SU-DHL-6 (cell line): ENCODE data around the gene NOC2L.

Experiments used
- H2AFZ ChIP-seq: fragments of 200-600 bp; sonication (generic); 2 replicates; pipeline ENCODE4 v1.6.1; 2014; ENCODE audit warnings: low read depth, mild to moderate bottlenecking, moderate library complexity, mixed read lengths, antibody characterized with exemption, low read length; ENCODE audit not compliant: severe bottlenecking
- H3F3A ChIP-seq: fragments of 200-600 bp; shearing (Covaris generic); 2 replicates; pipeline ENCODE4 v1.6.0; 2016; ENCODE audit warnings: antibody characterized with exemption, mild to moderate bottlenecking; ENCODE audit not compliant: insufficient read depth
- H3K27ac ChIP-seq: fragments of 200-600 bp; sonication (generic); 2 replicates; pipeline ENCODE4 v1.5.1; 2016; ENCODE audit warnings: low read depth, mild to moderate bottlenecking, low read length, moderate library complexity, mixed read lengths
- H3K27me3 ChIP-seq: fragments of 200-600 bp; sonication (generic), shearing (Covaris generic); 2 replicates; pipeline ENCODE4 v1.6.0; 2014; ENCODE audit warnings: mild to moderate bottlenecking, low read length
- H3K36me3 ChIP-seq: fragments of 200-600 bp; sonication (generic); 2 replicates; pipeline ENCODE4 v1.6.1; 2014; ENCODE audit warnings: mild to moderate bottlenecking, low read length, mixed read lengths
- H3K4me2 ChIP-seq: fragments of 300-600, 200-600 bp; shearing (Covaris generic), sonication (generic); 2 replicates; pipeline ENCODE4 v1.6.0; 2014; ENCODE audit warnings: low read length, low read depth, mild to moderate bottlenecking; ENCODE audit not compliant: poor library complexity, severe bottlenecking
- H3K4me3 ChIP-seq: fragments of 200-600 bp; sonication (generic); 2 replicates; pipeline ENCODE4 v1.5.1; 2014; ENCODE audit warnings: antibody characterized with exemption, low read length, mild to moderate bottlenecking, mixed read lengths; ENCODE audit not compliant: insufficient read depth, poor library complexity, severe bottlenecking
- H3K79me2 ChIP-seq: fragments of 200-600 bp; sonication (generic); 2 replicates; pipeline ENCODE4 v1.6.1; 2014; ENCODE audit warnings: mild to moderate bottlenecking, low read length, moderate library complexity; ENCODE audit not compliant: insufficient read depth
- H3K9ac ChIP-seq: fragments of 200-600 bp; sonication (generic); 2 replicates; pipeline ENCODE4 v1.7.0; 2014; ENCODE audit warnings: mild to moderate bottlenecking, low read length
- H3K9me2 ChIP-seq: fragments of 200-600 bp; sonication (generic); replicated peaks from 2 replicates; pipeline ENCODE4 v1.6.1; 2014; ENCODE audit warnings: low read length; ENCODE audit not compliant: insufficient read depth
- H3K9me3 ChIP-seq: fragments of 200-600 bp; sonication (generic); 2 replicates; pipeline ENCODE4 v1.6.1; 2014; ENCODE audit warnings: low read length, mixed read lengths; ENCODE audit not compliant: insufficient read depth
- H4K20me1 ChIP-seq: fragments of 200-600 bp; sonication (generic); 2 replicates; pipeline ENCODE4 v1.6.1; 2014; ENCODE audit warnings: low read depth, mild to moderate bottlenecking, antibody characterized with exemption, low read length, moderate library complexity, mixed read lengths
- CTCF ChIP-seq: fragments of 200-600 bp; sonication (generic); IDR thresholded peaks from one replicate; pipeline ENCODE4 v1.5.1; 2017; ENCODE audit warnings: antibody characterized with exemption, mild to moderate bottlenecking, low read length, moderate library complexity; ENCODE audit not compliant: insufficient read depth, poor library complexity, severe bottlenecking
- EZH2phosphoT487 ChIP-seq: fragments of 200-600 bp; sonication (generic), shearing (Covaris generic); conservative IDR thresholded peaks from 2 replicates; pipeline ENCODE4 v1.6.1; 2018; ENCODE audit warnings: mild to moderate bottlenecking, antibody characterized with exemption, low read length, moderate library complexity, mixed read lengths

NOC2L gene

GRCh38 chr1:1001057-1001783 is 42.2 kb upstream of the NOC2L start:
- H3F3A ChIP-seq = no peaks in the 10 kb centered on the region
- no peaks in the 10 kb centered on the region for H3K27me3 ChIP-seq
- H2AFZ ChIP-seq = no peak overlapping the region
- no peaks in the 10 kb centered on the region for H4K20me1 ChIP-seq
- TF ChIP-seq EZH2phosphoT487 (no peak), CTCF (no peak)
- H3K9me2 ChIP-seq = no peaks in the 10 kb centered on the region
- H3K27ac ChIP-seq = no peak overlapping the region
- H3K9ac ChIP-seq = no peak overlapping the region
- no peak overlapping the region for H3K4me2 ChIP-seq
- H3K9me3 ChIP-seq = no peaks in the 10 kb centered on the region
- no peaks in the 10 kb centered on the region for H3K79me2 ChIP-seq
- H3K4me3 ChIP-seq = no peak overlapping the region
- no peaks in the 10 kb centered on the region for H3K36me3 ChIP-seq

- Histone ChIP-seq H3K36me3 (no peaks in the 10 kb centered on the region), H3K27me3 (no peaks in the 10 kb centered on the region), H4K20me1 (no peaks in the 10 kb centered on the region), H2AFZ (no peak overlapping the region), H3K79me2 (no peaks in the 10 kb centered on the region), H3K9me2 (no peaks in the 10 kb centered on the region), H3K27ac (no peak overlapping the region), H3K9ac (no peak overlapping the region), H3K4me3 (no peak overlapping the region), H3F3A (no peaks in the 10 kb centered on the region), H3K9me3 (no peaks in the 10 kb centered on the region), H3K4me2 (no peak overlapping the region)
- no peak for TF ChIP-seq CTCF
- no peak for TF ChIP-seq EZH2phosphoT487
These were observed 41.5 kb upstream of the NOC2L start for GRCh38 chr1:1000357-1001056.

- Histone ChIP-seq H3K4me2 (no peak within 1 kb of the TSS), H3K9me2 (no peaks in the 10 kb centered on the region), H4K20me1 (no peaks in the 10 kb centered on the region), H3K9me3 (no peaks in the 10 kb centered on the region), H2AFZ (no peak within 1 kb of the TSS), H3K79me2 (no peaks in the 10 kb centered on the region), H3F3A (no peaks in the 10 kb centered on the region), H3K27me3 (no peaks in the 10 kb centered on the region), H3K27ac (no peak within 1 kb of the TSS), H3K4me3 (no peak within 1 kb of the TSS), H3K9ac (no peak within 1 kb of the TSS), H3K36me3 (no peaks in the 10 kb centered on the region)
- TF ChIP-seq CTCF = no peak
- TF ChIP-seq EZH2phosphoT487 = no peak
These were observed 40.8 kb upstream of the NOC2L start, which contains the start of gene HES4 for GRCh38 chr1:999725-1000356. Gene HES4, minus strand, starts transcription at chr1:1000097. Its CDS starts 124 bp downstream, at chr1:999973.
